ENCODE data around the gene CORO2B. TPM values are rescaled to one million over a fixed set of nuclear protein-coding genes. Genes with fewer than 3 reads are reported as not detected.

CORO2B gene, protein sequence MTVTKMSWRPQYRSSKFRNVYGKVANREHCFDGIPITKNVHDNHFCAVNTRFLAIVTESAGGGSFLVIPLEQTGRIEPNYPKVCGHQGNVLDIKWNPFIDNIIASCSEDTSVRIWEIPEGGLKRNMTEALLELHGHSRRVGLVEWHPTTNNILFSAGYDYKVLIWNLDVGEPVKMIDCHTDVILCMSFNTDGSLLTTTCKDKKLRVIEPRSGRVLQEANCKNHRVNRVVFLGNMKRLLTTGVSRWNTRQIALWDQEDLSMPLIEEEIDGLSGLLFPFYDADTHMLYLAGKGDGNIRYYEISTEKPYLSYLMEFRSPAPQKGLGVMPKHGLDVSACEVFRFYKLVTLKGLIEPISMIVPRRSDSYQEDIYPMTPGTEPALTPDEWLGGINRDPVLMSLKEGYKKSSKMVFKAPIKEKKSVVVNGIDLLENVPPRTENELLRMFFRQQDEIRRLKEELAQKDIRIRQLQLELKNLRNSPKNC
- total RNA-seq (10 to 100 TPM in 1 of 2 donors, 1 to 10 TPM in 1; 5.9 to 12.5 TPM), polyA plus RNA-seq (1 to 10 TPM; 2.4 to 2.8 TPM)
- long read RNA-seq, donor 1, partial matches to known transcripts = 0 of 2 reads
- long read RNA-seq, donor 1, other reads (novel, unspliced or antisense) = 0 of 2 reads
- long read RNA-seq, donor 2, partial matches to known transcripts = 0 of 2 reads
- long read RNA-seq, donor 2, other reads (novel, unspliced or antisense) = 0 of 2 reads
- long read RNA-seq, donor 3, partial matches to known transcripts = 0 of 1 reads
- long read RNA-seq, donor 3, other reads (novel, unspliced or antisense) = 0 of 1 reads
- long read RNA-seq, donor 4, partial matches to known transcripts = 8 of 10 reads
- long read RNA-seq, donor 4, other reads (novel, unspliced or antisense) = 0 of 10 reads
- long read RNA-seq, donor 5, partial matches to known transcripts = 17 of 17 reads
- long read RNA-seq, donor 5, other reads (novel, unspliced or antisense) = 0 of 17 reads

DNA sequence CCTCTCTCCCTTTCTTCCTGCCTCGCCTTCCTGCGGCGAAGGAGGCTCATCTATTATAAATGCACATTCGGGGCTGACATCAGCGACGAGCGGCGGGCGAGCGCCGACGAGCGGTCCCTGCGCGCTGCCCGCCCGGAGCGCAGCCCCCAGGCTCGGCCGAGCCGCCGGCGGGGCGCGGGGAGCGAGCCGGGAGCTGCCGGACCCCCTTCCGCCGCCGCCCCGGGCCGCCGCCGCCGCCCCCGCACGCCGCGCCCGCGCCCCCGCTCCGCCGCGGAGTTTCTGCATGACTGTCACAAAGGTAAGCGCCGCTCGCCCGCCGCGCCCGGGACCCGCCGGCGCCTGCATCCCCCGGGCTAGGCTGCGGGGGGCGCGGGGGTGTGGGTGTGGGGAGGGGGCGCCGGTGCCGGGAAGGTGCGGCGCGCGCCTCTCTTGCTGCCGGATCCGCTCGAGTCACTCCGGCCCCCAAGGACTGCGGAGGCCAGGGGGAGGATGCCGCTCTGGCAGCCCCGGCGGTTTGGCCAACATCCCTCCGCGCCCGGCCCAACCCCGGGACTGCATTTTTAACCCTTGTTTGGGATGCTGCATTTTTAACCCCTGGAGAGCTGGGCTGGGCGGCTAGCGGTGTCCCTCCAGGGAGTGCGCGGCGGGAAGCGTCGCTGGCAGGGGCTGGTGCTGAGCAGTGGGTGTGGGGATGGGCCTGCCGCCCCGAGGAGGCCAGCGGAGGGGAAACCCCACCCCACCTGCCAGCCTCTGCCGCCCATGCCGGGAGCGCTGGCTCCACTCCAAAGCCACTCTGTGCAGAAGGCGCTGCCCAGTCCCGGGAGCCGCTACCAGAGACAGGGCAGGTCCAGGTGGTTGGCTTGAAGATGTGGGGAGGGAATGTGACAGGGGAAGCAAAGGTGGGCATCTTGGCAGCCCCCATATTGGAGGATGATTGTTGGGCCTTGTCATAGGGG is at the start of gene CORO2B:
TSS of gene CORO2B (plus strand) at position 14 of the 956 bp plus-strand sequence. CDS start at position 284, 270 bp downstream.
- Histone ChIP-seq H3K9me3 (ENCODE audit: control insufficient read depth in 4 of 4, insufficient read depth in 3 of 4, low read length in 3 of 4) (no peaks in the 10 kb centered on the region), H3K27ac (ENCODE audit: low read depth in 1 of 2, low read length in 1 of 2) (peak within 1 kb of the TSS; percentile 53 to 56), H3K36me3 (ENCODE audit: control insufficient read depth in 4 of 4, insufficient read depth in 4 of 4, low read length in 4 of 4) (no peaks in the 10 kb centered on the region), H3K9ac (ENCODE audit: insufficient read depth in 1 of 2, low read length in 2 of 2) (peak within 1 kb of the TSS; percentile 39 to 42), H3K4me3 (peak within 1 kb of the TSS; percentile 38), H3K27me3 (ENCODE audit: control insufficient read depth in 3 of 3, insufficient read depth in 3 of 3, low read length in 2 of 3) (peaks cover 0 to 18% (median 0%) of the 10 kb centered on the region in 3 donors), H3K4me1 (ENCODE audit: control insufficient read depth in 5 of 5, insufficient read depth in 5 of 5, low read length in 5 of 5) (peaks cover 0 to 24% (median 7%) of the 10 kb centered on the region in 5 donors)
- TF ChIP-seq, protein P1, sequence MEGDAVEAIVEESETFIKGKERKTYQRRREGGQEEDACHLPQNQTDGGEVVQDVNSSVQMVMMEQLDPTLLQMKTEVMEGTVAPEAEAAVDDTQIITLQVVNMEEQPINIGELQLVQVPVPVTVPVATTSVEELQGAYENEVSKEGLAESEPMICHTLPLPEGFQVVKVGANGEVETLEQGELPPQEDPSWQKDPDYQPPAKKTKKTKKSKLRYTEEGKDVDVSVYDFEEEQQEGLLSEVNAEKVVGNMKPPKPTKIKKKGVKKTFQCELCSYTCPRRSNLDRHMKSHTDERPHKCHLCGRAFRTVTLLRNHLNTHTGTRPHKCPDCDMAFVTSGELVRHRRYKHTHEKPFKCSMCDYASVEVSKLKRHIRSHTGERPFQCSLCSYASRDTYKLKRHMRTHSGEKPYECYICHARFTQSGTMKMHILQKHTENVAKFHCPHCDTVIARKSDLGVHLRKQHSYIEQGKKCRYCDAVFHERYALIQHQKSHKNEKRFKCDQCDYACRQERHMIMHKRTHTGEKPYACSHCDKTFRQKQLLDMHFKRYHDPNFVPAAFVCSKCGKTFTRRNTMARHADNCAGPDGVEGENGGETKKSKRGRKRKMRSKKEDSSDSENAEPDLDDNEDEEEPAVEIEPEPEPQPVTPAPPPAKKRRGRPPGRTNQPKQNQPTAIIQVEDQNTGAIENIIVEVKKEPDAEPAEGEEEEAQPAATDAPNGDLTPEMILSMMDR (IDR thresholded peaks at IDR 0.05; ENCODE audit: control extremely low read depth, extremely low read depth) = no peak
- DNase-seq (peak; percentile 75 to 84 (median 79)), ATAC-seq (ENCODE audit: insufficient read depth, low FRiP score) (no peak)
- 2% methylated on average over 52 to 95 of the region's 95 CpGs for WGBS, 2 donors

DNA sequence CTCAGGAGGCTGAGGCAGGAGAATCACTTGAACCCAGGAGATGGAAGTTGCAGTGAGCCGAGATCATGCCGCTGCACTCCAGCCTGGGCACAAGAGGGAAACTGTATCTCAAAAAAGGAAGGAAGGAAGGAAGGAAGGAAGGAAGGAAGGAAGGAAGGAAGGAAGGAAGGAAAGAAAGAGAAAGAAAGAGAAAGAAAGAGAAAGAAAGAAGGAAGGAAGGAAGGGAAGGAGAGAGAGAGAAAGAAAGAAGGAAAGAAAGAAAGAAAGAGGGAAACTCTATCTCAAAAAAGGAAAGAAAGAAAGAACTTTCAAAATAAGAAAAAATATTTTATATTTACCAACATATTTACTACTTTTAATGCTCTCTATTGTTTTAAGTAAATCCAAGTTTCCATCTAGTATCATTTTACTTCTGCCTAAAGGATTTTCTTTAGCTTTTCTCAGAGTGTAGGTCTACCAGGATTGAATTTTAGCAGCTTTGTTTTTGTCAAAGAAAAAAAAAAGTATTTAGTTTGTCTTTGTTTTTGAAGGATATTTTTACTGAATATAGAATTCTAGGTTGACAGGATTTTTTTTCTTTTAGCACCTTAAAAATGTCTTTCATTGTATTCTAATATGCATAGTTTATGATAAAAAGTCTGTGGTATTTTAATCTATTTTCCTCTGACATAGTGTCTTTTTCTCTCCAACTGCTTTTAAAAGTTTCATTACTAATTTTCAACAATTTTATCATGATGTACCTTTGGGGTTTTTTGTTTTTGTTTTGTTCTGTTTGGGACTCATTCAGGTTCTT is 47.2 kb upstream of the CORO2B start:
- H3K4me1 ChIP-seq (ENCODE audit: control insufficient read depth in 5 of 5, insufficient read depth in 5 of 5, low read length in 5 of 5) = no peaks in the 10 kb centered on the region
- no peaks in the 10 kb centered on the region for H3K27me3 ChIP-seq (ENCODE audit: control insufficient read depth in 3 of 3, insufficient read depth in 3 of 3, low read length in 2 of 3)
- no peak overlapping the region for H3K4me3 ChIP-seq
- 96 to 98% methylated on average over 2 of the region's 2 CpGs for WGBS, 2 donors
- H3K27ac ChIP-seq (ENCODE audit: low read depth in 1 of 2, low read length in 1 of 2) = no peak overlapping the region
- no peak for ATAC-seq (ENCODE audit: insufficient read depth, low FRiP score)
- TF ChIP-seq, protein P1 (IDR thresholded peaks at IDR 0.05; ENCODE audit: control extremely low read depth, extremely low read depth) = no peak
- H3K9ac ChIP-seq (ENCODE audit: insufficient read depth in 1 of 2, low read length in 2 of 2) = no peak overlapping the region
- no peaks in the 10 kb centered on the region for H3K36me3 ChIP-seq (ENCODE audit: control insufficient read depth in 4 of 4, insufficient read depth in 4 of 4, low read length in 4 of 4)
- DNase-seq = no peak
- H3K9me3 ChIP-seq (ENCODE audit: control insufficient read depth in 4 of 4, insufficient read depth in 3 of 4, low read length in 3 of 4) = no peaks in the 10 kb centered on the region
